COLO829 (cell line): ENCODE results near the gene CFB.
A peak's percentile ranks its signal among the peaks of the same experiment; 100 is the strongest.
"Not testable (repeated sequence)": the region's sequence is repeated elsewhere in the genome, so short reads cannot be mapped to it uniquely, and the experiment has no call there.

ENCODE experiments used
- DNase-seq: peaks from one replicate; pipeline ENCODE4 v3.0.0; 2012; ENCODE audit warnings: low spot score

CFB gene

DNA sequence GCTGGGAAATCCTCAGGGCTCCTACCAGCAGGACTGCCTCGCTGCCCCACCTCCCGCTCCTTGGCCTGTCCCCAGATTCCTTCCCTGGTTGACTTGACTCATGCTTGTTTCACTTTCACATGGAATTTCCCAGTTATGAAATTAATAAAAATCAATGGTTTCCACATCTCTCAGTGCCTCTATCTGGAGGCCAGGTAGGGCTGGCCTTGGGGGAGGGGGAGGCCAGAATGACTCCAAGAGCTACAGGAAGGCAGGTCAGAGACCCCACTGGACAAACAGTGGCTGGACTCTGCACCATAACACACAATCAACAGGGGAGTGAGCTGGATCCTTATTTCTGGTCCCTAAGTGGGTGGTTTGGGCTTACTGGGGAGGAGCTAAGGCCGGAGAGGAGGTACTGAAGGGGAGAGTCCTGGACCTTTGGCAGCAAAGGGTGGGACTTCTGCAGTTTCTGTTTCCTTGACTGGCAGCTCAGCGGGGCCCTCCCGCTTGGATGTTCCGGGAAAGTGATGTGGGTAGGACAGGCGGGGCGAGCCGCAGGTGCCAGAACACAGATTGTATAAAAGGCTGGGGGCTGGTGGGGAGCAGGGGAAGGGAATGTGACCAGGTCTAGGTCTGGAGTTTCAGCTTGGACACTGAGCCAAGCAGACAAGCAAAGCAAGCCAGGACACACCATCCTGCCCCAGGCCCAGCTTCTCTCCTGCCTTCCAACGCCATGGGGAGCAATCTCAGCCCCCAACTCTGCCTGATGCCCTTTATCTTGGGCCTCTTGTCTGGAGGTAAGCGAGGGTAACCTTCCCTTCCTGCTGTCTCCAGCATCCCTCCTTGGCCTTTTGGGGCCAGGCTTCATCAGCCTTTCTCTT lies at the start of gene CFB:
Gene CFB (plus strand): TSS at position 589 of the 863 bp plus-strand sequence. CDS start 127 bp downstream, at position 716.
- no peak for DNase-seq

DNA sequence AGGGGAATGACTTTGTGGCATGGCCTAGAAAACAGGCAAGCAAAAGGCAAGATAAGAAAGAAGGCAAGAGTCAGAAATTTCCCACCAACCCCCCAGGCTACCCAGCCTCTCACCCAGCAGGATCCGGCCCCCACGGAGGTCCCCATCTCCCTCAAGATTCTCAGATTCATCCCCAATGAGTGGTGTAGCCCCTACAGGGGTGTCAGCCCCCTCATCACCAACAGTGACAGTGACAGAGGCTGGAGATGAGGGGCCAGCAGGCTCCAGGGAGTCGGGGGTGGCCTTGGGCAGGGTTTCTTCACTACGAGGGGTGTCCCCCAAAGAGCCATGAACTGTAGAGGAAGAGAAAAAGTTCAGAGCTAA lies 49.4 kb upstream of the CFB start:
- DNase-seq, result no peak

DNA sequence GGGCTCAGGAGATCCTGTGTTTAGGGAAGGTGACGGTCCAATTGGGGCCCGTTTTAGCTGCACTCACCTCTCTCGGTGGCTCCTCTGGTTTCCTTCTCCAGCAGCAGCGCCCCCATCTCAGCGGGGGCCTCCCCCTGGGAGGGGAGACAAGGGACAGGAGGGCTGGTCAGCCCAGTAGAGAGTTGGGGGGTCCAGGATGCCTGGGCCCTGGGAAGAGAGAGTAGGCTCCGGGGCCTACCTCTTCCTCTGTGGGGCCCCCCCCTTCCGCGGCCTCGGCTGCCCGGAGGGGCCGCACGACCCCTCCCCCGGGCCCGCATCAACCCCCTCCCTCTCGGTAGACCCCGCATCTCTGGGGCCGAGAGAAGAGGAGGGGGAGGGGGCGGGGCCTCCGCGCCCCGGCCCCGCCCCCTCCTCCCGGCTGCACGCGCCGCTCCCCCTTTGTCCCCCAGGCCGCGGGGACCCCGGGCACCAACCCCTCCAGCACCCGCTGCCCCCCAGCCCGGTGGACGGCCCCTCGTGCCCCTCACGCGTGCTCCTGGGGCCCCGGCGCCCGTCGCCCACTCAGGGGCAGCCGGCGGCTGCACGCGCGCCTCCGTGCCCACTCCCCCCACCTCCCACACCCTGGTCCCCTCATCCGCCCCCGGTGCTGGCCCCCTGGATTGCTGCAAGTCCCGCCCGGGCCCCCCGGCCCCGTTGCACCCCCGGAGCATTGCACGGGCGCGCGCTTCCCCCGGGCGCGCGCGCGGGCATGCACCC lies 48.9 kb upstream of the CFB start:
- DNase-seq, result no peak

DNA sequence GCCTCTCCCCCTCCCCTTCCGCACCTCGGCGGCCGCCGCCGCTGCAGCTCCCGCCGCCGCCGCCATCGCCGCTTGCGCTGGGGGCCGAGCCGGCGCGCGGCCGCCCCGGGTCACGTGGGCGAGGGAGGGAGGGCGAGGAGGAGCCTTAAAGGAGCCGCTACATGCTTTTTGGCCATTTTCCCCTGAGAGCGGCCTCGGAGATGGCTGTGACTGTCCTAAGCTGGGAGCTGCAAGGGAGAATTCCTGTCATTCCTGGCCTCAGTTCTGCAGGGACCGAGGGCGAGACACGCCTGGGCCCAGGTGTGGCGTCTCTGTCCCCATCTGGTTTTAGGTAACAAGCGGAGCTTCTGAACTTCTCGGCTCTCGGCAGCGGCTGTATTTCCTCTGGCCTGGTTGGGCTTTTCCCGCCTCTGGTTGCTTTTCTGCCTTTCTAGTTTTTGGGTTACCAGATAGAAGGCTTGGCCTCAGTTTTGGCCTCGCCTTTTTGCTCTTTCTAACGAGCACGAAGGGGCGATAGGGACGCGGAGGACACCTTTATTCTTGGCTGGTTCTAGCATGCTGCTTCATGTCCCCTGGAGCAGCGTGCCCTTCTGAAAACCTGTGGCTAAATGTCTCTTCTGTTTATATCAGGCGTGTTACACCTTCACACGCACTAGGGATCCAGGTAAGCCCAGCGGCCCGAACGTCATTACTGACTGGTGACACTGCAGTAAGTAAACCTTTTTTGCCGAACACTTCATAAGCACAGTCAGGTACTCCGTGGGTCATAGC lies 48.1 kb upstream of the CFB start, which contains the start of gene EHMT2:
Gene EHMT2 (minus strand): TSS at position 87 of the 771 bp plus-strand sequence. CDS start 21 bp downstream, at position 66.
- DNase-seq, result peak; percentile 75

- peak; percentile 48 for DNase-seq
Measured at GRCh38 chr6:31898383-31899011, 47.4 kb upstream of the CFB start.

DNA sequence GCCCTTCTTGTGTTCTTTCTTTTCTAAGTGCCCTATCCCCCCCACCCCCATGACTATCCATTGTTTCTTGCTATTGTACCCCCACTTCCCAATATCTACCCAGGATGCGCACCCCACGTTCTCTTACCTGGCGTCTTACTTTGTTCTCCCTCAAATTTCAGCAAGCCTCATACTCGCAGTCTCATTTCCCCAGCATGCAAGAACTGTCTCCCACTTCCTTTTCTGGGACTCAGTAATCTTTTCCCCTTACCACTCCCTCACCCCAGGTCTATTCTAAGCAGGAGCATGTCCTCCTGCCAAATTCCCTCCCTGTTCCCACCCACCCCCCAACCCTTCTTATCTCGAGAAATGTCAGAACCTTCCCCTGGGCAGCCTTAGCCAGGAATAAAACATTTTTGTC lies 46.7 kb upstream of the CFB start:
- no peak for DNase-seq

DNA sequence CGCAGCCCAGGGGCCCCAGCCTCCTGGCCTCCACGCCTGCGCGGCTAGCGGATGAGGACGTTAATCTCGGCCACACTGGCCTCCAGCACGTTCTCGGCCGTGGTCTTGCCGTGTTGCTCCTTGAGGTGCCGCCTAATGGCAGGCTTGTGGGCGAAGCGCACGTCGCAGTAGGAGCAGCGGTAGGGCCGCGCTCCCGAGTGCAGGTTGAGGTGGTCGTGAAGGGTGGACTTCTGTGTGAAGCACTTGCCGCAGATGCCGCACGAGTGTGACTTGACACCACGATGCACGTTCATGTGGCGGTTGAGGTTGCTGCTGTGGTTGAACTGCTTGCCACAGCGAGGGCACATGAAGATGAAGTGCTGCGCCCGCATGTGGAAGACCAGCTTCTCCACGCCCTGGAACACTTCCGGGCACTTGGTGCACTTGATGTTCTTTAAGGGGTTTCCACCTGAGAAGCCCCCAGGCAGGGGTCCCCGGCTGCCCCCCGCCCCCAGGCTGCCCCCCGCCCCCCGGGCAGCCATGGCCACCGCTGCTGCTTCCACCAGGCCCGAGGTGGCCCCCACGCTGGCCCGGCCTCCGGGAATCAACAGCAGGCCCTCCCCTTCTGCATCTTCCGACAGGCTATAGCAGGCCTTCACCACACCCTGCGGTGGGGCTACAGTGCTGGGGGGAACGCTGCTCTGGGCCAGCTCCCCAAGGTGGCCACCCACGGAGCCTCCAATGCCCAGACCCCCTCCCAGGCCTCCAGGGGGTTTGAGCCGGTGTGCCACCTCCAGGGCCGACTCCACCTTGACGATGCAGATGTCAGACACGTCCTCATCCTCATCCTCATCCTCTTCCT lies 45.8 kb upstream of the CFB start:
- no peak for DNase-seq

DNA sequence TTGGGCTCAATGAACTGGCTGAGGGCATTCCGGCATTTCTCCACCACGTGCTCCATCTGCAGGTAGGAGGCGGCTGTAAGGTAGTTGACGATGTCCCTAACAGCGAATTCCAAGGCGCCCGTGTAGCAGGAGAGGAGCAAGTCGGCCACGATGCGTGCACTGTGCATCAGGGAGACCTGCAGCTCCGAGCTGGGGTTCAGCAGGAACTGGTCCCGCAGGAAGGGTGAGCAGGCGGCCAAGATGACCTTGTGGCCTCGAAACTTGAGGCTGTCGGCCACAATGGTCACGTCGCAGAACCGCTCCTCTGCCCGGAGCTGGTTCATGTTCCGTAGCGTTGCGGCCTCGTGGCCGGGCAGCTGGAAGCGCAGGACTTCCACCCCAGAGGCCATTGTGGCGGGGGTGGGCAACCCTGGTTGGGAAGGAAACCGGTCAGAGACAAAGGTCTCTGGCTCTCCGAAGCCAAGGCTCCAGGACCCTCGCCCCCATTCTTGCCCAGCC lies 44.9 kb upstream of the CFB start:
- DNase-seq, result no peak

DNA sequence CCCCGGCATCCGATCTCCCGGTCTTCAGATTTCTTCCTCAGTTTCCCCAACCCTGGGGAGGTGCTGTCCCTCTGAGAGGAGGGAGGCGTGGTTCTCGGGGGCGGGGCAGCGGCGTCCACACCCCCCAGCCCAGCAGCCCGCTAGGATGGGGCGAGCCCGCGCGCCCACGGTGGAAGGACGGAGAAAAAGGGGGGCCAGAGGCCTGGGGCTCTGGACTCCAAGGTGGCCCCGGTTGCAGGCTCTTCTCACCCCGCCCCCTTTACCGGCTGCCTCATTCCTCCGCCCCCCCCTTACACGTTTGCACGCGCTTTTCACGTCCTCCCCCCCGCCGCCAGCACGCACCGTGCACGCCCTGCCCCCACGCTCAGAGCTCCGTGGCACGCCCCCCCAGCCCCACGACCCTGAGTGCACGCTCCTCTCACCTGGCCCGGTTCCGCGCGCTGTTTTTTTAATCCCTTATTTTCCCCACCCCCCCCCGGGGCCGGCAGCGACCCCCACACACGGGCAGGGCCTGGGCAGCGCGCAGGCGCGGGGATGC lies 44.4 kb upstream of the CFB start:
- peak; percentile 25 for DNase-seq

- DNase-seq, result peak; percentile 85
Measured at GRCh38 chr6:31901953-31902643, 43.8 kb upstream of the CFB start, which contains the start of gene ZBTB12. Gene ZBTB12 (minus strand): TSS chr6:31902086. CDS start chr6:31901305, 781 bp downstream.

DNA sequence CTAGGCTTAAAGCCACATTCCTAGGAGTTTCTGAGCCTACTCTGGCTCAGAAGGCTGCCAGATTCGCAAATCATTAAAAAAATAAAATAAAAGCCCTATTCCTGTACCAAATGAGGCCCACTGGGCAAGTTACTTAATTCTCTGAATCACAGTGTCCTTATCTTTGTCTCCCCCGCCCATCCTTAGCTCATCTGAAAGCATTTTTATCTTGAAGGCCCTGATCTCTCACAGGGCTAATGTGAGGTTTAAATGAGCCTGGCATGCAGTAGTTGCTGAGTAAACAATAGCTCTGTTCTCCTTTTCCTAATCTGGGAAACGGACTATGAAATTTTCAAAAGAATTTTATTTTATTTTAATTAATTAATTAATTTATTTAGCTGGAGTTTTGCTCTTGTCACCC lies 41.9 kb upstream of the CFB start:
- no peak for DNase-seq

DNA sequence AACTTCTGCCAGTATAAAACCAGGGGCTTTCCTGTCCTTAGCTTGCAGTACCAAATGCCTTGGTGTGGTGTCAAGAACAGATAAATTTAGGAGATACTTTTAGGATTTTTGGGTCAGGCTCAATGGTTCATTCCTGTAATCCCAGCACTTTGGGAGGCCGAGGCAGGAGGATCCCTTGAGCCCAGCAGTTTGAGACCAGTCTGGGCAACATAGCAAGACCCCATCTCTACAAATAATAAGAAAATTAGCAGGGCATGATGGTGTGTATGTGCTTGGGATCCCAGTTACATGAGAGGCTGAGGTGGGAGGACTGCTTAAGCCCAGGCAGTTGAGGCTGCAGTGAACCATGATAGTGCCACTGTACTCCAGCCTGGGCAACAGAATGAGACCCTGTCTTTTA lies 40.9 kb upstream of the CFB start:
- DNase-seq, result no peak

DNA sequence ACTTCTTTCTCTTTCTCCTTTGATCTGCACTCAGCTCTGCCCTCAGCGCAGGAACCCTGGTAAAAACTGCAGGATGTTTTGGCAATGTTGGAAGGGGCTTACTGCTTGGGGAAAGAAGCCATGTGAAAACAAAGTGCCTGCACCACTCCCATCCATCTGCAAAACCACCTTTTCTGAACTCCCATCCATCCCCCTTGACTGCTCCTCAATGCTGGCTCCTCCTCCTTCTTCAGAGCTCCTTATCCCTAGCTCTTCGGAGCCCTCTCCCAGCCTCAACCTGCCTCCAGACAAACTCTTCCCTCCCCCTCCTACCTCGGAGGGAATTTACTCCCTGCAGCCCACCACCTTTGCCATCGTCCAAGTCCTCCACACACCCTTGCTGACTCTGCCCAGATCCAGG lies 39.8 kb upstream of the CFB start:
- DNase-seq, result no peak

DNA sequence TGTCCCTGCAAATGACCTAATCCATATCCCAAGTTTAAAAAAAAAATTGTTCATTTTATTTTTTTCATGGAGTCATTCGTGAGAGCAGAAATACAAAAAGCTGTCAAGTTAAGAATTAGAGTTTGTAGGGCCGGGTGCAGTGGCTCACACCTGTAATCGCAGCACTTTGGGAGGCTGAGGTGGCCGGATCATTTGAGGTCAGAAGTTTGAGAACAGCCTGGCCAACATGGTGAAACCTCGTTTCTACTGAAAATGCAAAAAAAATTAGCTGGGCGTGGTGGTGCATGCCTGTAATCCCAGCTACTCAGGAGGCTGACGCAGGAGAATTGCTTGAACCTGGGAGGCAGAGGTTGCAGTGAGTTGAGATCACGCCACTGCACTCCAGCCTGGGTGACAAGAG lies 39.2 kb upstream of the CFB start:
- DNase-seq, result not testable (repeated sequence)

- DNase-seq, result no peak
Measured at GRCh38 chr6:31907158-31907813, 38.6 kb upstream of the CFB start.

- DNase-seq, result not testable (repeated sequence)
Measured at GRCh38 chr6:31908255-31908654, 37.6 kb upstream of the CFB start.

DNA sequence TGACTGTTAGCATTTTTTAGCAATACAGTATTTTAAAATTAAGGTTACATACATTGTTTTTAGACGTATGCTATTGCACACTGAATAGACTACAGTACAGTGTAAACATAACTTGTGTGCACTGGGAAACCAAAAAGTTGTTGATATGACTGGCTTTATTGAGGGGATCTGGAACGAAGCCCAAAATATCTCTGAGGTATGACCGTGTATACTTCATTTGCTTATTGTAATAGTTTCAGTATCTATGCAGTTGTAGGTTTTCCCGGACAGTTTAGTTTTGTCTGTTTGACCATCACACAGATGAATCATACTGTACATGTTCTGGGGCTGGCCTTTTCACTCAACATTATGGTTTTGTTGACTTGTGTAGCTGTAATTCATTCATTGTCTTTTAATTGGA lies 37.1 kb upstream of the CFB start:
- DNase-seq, result no peak

DNA sequence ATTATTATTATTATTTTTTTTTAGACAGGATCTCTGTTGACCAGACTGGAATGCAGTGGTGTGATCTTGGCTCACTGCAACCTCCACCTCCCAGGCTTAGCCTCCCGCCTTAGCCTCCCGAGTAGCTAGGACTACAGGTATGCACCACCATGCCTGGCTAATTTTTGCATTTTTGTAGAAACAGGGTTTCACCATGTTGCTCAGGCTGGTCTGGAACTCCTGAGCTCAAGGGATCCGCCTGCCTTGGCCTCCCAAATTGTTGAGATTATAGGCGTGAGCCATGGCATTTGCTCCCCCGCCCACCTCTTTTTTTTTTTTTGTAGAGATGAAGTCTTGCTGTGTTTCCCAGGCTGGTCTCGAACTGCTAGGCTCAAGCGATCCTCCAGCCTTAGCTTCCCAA lies 36.6 kb upstream of the CFB start:
- DNase-seq, result not testable (repeated sequence)
